Glutamatergic neuron (in vitro differentiated cells): Measurements from ENCODE around the gene PPP3CB. TPM values are rescaled to one million over a fixed set of nuclear protein-coding genes. Genes with fewer than 3 reads are reported as not detected.

Experiments
- DNase-seq: peaks from one replicate; pipeline ENCODE4 v3.0.0; 2022
- H3K27ac Mint-ChIP-seq: one replicate; pipeline ENCODE4 v1.8.0; 2020; ENCODE audit warnings: mild to moderate bottlenecking, mixed read lengths, inconsistent platforms; ENCODE audit not compliant: unreplicated experiment
- H3K27me3 Mint-ChIP-seq: one replicate; pipeline ENCODE4 v1.8.0; 2020; ENCODE audit warnings: mild to moderate bottlenecking, moderate library complexity, mixed read lengths, inconsistent platforms; ENCODE audit not compliant: unreplicated experiment
- H3K36me3 Mint-ChIP-seq: one replicate; pipeline ENCODE4 v1.8.0; 2020; ENCODE audit warnings: mild to moderate bottlenecking, mixed read lengths, inconsistent platforms; ENCODE audit not compliant: unreplicated experiment
- H3K4me1 Mint-ChIP-seq: one replicate; pipeline ENCODE4 v1.8.0; 2020; ENCODE audit warnings: mild to moderate bottlenecking, low read depth, mixed read lengths, inconsistent platforms; ENCODE audit not compliant: unreplicated experiment
- H3K4me3 Mint-ChIP-seq: one replicate; pipeline ENCODE4 v1.8.0; 2020; ENCODE audit warnings: mild to moderate bottlenecking, mixed read lengths, inconsistent platforms; ENCODE audit not compliant: unreplicated experiment
- H3K9me3 Mint-ChIP-seq: one replicate; pipeline ENCODE4 v1.8.0; 2020; ENCODE audit warnings: mild to moderate bottlenecking, moderate library complexity, mixed read lengths, inconsistent platforms; ENCODE audit not compliant: unreplicated experiment
- total RNA-seq: library from RNA; stranded (reverse); fragmentation: NEBNext Ultra II Directional; extraction: Animal tissue kit (Norgen Biotek cat#: 25700); gene quantifications from one replicate; pipeline ENCODE4 v1.2.1, GENCODE V29; 2021; ENCODE audit not compliant: unreplicated experiment
- TF ChIP-seq, protein P1 (sequence below): fragments of 200-600 bp; sonication (generic); IDR thresholded peaks from one replicate; pipeline ENCODE4 v1.5.0; 2021; ENCODE audit not compliant: partially characterized antibody, unreplicated experiment

PPP3CB gene
- total RNA-seq, 1 donor from 2014 or later = 67.9 TPM

DNA sequence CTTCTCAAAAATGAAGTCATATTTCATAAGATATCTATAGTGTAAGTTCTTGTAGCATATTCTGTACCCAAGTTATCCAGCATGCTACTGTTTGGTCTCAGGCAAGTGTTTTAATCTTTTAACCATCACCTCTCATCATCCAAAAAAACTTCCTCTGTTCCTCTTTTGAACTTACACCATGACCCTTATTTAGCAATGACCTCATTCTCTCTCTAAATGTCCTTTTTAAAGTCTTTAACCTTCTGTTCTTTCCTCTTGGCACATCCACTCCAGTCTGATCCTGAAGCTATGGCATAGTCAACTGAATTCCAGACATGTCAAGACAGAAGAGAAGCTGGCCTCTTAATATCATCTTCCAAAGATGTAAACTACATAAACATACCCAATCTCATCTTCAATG, 26.2 kb downstream of the PPP3CB start:
- Mint-ChIP-seq H3K4me1 (no peaks in the 10 kb centered on the region), H3K27ac (no peak overlapping the region), H3K4me3 (no peak overlapping the region), H3K27me3 (no peaks in the 10 kb centered on the region), H3K9me3 (no peaks in the 10 kb centered on the region), H3K36me3 (no peaks in the 10 kb centered on the region)
- DNase-seq = no peak
- TF ChIP-seq, protein P1, sequence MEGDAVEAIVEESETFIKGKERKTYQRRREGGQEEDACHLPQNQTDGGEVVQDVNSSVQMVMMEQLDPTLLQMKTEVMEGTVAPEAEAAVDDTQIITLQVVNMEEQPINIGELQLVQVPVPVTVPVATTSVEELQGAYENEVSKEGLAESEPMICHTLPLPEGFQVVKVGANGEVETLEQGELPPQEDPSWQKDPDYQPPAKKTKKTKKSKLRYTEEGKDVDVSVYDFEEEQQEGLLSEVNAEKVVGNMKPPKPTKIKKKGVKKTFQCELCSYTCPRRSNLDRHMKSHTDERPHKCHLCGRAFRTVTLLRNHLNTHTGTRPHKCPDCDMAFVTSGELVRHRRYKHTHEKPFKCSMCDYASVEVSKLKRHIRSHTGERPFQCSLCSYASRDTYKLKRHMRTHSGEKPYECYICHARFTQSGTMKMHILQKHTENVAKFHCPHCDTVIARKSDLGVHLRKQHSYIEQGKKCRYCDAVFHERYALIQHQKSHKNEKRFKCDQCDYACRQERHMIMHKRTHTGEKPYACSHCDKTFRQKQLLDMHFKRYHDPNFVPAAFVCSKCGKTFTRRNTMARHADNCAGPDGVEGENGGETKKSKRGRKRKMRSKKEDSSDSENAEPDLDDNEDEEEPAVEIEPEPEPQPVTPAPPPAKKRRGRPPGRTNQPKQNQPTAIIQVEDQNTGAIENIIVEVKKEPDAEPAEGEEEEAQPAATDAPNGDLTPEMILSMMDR = no peak

DNA sequence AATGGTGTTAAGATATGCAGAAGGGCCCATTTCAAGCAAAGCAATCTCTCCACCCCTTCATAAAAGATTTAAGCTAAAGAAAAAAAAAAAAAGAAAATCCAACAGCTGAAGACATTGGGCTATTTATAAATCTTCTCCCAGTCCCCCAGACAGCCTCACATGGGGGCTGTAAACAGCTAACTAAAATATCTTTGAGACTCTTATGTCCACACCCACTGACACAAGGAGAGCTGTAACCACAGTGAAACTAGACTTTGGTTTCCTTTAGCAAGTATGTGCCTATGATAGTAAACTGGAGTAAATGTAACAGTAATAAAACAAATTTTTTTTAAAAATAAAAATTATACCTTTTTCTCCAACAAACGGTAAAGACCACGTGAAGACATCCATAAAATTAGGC, 28.6 kb downstream of the PPP3CB start:
- H3K27ac Mint-ChIP-seq = no peak overlapping the region
- peaks cover 4% of the 10 kb centered on the region for H3K36me3 Mint-ChIP-seq
- no peak overlapping the region for H3K4me3 Mint-ChIP-seq
- TF ChIP-seq, protein P1 = no peak
- H3K4me1 Mint-ChIP-seq = no peaks in the 10 kb centered on the region
- no peaks in the 10 kb centered on the region for H3K27me3 Mint-ChIP-seq
- no peaks in the 10 kb centered on the region for H3K9me3 Mint-ChIP-seq
- DNase-seq = no peak

DNA sequence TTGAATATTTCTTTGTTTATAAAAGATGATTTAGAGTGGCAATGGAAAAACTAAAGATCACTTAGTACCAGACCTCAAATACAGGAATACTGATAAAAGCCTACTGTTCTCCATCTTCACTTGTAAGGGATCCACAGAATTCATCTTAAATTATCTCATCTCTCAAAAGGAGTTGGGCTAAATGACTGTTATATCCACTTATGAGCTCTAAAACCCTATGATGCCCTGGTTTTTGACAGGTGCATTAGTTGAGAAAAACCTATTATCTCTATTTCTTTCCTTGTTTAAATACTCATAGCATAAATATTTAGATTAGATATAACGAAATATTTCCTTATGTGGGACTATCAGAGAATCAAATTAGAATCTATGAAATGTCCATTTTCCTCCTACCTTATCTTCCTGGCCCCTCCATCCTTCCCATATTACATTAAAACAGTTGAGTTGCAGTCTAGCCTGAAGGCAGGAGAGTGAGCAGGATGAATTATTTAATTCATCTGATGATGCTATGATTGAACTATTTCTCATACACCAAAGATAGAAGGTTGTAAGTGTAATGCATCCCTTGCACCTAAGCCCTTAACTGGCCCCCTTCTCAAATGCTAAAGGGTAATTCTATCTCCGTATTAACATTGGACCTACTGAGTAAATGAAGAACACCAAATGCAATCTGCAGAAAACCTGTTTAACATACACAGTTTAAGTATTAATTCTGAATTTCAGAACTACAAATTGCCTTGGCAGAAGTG, 29.7 kb downstream of the PPP3CB start:
- Mint-ChIP-seq H3K9me3 (no peaks in the 10 kb centered on the region), H3K4me1 (no peaks in the 10 kb centered on the region), H3K4me3 (no peak overlapping the region), H3K27ac (no peak overlapping the region), H3K36me3 (peaks cover 4% of the 10 kb centered on the region), H3K27me3 (no peaks in the 10 kb centered on the region)
- DNase-seq = no peak
- TF ChIP-seq, protein P1 = no peak

DNA sequence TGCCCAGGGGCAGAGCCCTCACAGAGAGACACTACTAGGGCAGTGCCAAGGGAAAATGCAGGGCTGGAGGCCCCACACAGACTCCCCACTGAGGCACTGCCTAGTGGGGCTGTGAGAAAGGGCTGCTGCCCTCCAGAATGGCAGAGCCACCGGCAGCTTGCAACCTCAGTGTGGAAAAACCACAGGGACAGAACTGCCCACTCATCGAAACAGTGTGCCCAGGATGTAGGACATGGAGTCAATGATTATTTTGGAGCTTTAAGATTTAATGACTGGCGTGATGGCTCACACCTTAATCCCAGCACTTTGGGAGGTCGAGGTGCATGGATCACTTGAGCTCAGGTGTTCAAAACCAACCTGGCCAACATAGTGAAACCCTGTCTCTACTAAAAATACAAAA, 34.9 kb downstream of the PPP3CB start:
- Mint-ChIP-seq H3K9me3 (peaks cover 2% of the 10 kb centered on the region), H3K27ac (no peak overlapping the region), H3K36me3 (peaks cover 4% of the 10 kb centered on the region), H3K27me3 (no peaks in the 10 kb centered on the region), H3K4me1 (no peaks in the 10 kb centered on the region), H3K4me3 (no peak overlapping the region)
- DNase-seq = no peak
- TF ChIP-seq, protein P1 = no peak

DNA sequence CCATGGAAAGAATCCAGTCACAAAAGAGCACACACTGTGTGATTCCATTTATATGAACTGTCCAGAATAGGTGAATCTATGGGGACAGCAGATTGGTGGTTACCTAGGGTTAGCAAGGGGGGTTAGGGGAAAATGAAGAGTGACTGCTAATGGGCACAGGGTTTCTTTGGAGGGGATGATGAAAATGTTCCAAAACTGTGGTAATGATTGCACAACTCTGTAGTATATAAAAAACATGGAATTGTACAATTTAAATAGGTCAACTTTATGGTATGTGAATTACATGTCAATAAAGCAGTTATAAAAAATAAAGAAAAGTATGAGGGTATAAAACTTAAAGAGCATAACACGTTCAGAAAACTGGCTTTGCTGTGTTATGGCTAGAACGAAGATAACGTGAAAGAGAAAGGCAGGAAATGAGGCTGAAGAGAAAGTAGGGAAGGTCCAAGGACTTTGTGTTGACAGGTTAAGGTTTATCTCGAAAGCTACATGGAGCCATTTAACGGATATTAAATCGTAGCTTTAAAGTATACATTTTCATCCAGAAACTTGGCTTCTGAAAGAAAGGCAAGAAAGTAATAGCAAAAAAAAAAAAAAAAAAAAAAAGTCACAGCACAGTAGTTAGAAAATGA, 36.0 kb downstream of the PPP3CB start:
- H3K9me3 Mint-ChIP-seq = peaks cover 2% of the 10 kb centered on the region
- H3K27me3 Mint-ChIP-seq = no peaks in the 10 kb centered on the region
- H3K4me1 Mint-ChIP-seq = no peaks in the 10 kb centered on the region
- no peak for DNase-seq
- H3K36me3 Mint-ChIP-seq = peaks cover 4% of the 10 kb centered on the region
- H3K27ac Mint-ChIP-seq = no peak overlapping the region
- TF ChIP-seq, protein P1 = no peak
- H3K4me3 Mint-ChIP-seq = no peak overlapping the region
